Left colon (tissue), 2 donors: ENCODE data around the gene USP12. TPM values are rescaled to one million over a fixed set of nuclear protein-coding genes. Genes with fewer than 3 reads are reported as not detected.

Experiments
- ATAC-seq: fragments of 200-7000 bp; cut with Tn5 transposase; one replicate; pipeline ENCODE4 v1.9.1; 2020; ENCODE audit warnings: mild to moderate bottlenecking, moderate library complexity
- DNase-seq, 2 donors: peaks; one replicate each; pipeline ENCODE4 v3.0.0-alpha.2; 2020
- intact Hi-C, 2 donors: fragments of 100-400 bp; cut with DNase I in 1 of 2; cut with micrococcal nuclease in 1 of 2; formaldehyde crosslinking; loops; one replicate each; pipeline versions ENCODE4 v1.11.2 to v1.14.0; 2022; cut with DNase I, micrococcal nuclease
- total RNA-seq, 2 donors: library from RNA; stranded (reverse); fragmentation: NEBNext Ultra II Directional; extraction: Animal tissue kit (Norgen Biotek cat#: 25700); gene quantifications; one replicate each; pipeline ENCODE4 v1.2.1, GENCODE V29; 2021
- donor health status: DM: no; HTN: no; CAD: no.
- donor health status: DM: yes; HTN: yes; CAD: no.

USP12 gene
- total RNA-seq, 2 donors from 2014 or later, result 32.2 to 42.0 TPM

- DNase-seq (no peak), ATAC-seq (no peak)
- intact Hi-C loops, result no loop called here
Measured at GRCh38 chr13:27189192-27189591, 17.6 kb upstream of the USP12 start.

GRCh38 chr13:27188239-27188638, 16.6 kb upstream of the USP12 start:
- ATAC-seq (peak; percentile 77), DNase-seq (no peak)
- intact Hi-C loops, result no loop called here

GRCh38 chr13:27186295-27186694, 14.7 kb upstream of the USP12 start:
- DNase-seq, result no peak
- intact Hi-C loops, result no loop called here
- ATAC-seq, result no peak

GRCh38 chr13:27183561-27184147, 12.0 kb upstream of the USP12 start:
- DNase-seq (no peak), ATAC-seq (no peak)
- intact Hi-C loops, result no loop called here

- no peak for ATAC-seq
- no peak for DNase-seq
- intact Hi-C loops, result no loop called here
Measured at GRCh38 chr13:27182844-27183497, 11.4 kb upstream of the USP12 start.

- intact Hi-C loops, result no loop called here
- ATAC-seq (no peak), DNase-seq (no peak)
Measured at GRCh38 chr13:27182054-27182453, 10.4 kb upstream of the USP12 start.

GRCh38 chr13:27177852-27178251, 6.2 kb upstream of the USP12 start:
- peak; percentile 48 for ATAC-seq
- DNase-seq, result no peak
- intact Hi-C loops, result no loop called here

GRCh38 chr13:27176470-27177410, 5.1 kb upstream of the USP12 start:
- ATAC-seq, result no peak
- no peak for DNase-seq
- intact Hi-C loops, result no loop called here

- no peak for ATAC-seq
- intact Hi-C loops, result no loop called here
Measured at GRCh38 chr13:27174766-27175455, 3.3 kb upstream of the USP12 start.

GRCh38 chr13:27172495-27172842, 858 bp upstream of the USP12 start:
- intact Hi-C loops, result no loop called here
- DNase-seq, result no peak
- ATAC-seq, result no peak

More at GRCh38 chr13:27174766-27175455, 3.3 kb upstream of the USP12 start:
- no peak for DNase-seq

- intact Hi-C loops, result no loop called here
- DNase-seq (peak; percentile 92 to 93), ATAC-seq (peak; percentile 92)
Measured at GRCh38 chr13:27171827-27172494, 350 bp upstream of the USP12 start.

- peak in 1 of 2 donors; percentile 64 for DNase-seq
- intact Hi-C loops, result no loop called here
- peak; percentile 3 for ATAC-seq
Measured at GRCh38 chr13:27170516-27171243, 931 bp downstream of the USP12 start.

- no peak for DNase-seq
- ATAC-seq, result no peak
- intact Hi-C loops, result no loop called here
Measured at GRCh38 chr13:27170221-27170515, 1.4 kb downstream of the USP12 start.

- peak; percentile 25 for ATAC-seq
- DNase-seq, result peak in 1 of 2 donors; percentile 44
- intact Hi-C loops, result loop anchor here in 1 of 2 donors (10.0 kb wide), 1 partner anchor 174 kb away; no protein-coding TSS in a partner anchor
Measured at GRCh38 chr13:27168906-27169657, 2.5 kb downstream of the USP12 start.

GRCh38 chr13:27168086-27168485, 3.5 kb downstream of the USP12 start:
- DNase-seq (no peak), ATAC-seq (no peak)
- intact Hi-C loops, result loop anchor here in 1 of 2 donors (10.0 kb wide), 1 partner anchor 173 kb away; no protein-coding TSS in a partner anchor

GRCh38 chr13:27166313-27166712, 5.3 kb downstream of the USP12 start:
- ATAC-seq, result no peak
- no peak for DNase-seq
- intact Hi-C loops, result loop anchor here in 1 of 2 donors (10.0 kb wide), 1 partner anchor 172 kb away; no protein-coding TSS in a partner anchor

- ATAC-seq, result no peak
- intact Hi-C loops, result loop anchor here in 1 of 2 donors (10.0 kb wide), 1 partner anchor 167 kb away; no protein-coding TSS in a partner anchor
- no peak for DNase-seq
Measured at GRCh38 chr13:27161980-27162379, 9.6 kb downstream of the USP12 start.
